Ascending aorta (tissue), 2 donors: ENCODE results near the gene DDIT4. TPM values are rescaled to one million over a fixed set of nuclear protein-coding genes. Genes with fewer than 3 reads are reported as not detected.

Experiments used
- DNase-seq, 2 donors: peaks; one replicate each; pipeline ENCODE4 v3.0.0-alpha.2; 2019; ENCODE audit warnings: low spot score in 2 of 2
- H3K27ac ChIP-seq, 2 donors: fragments of 200-600 bp; sonication (generic); one replicate each; pipeline ENCODE4 v1.5.1; 2016 to 2017; ENCODE audit warnings: mild to moderate bottlenecking in 1 of 2
- H3K27me3 ChIP-seq: fragments of 200-600 bp; sonication (generic); one replicate; pipeline ENCODE4 v1.5.1; 2017
- H3K36me3 ChIP-seq, 2 donors: fragments of 200-600 bp; sonication (generic); one replicate each; pipeline ENCODE4 v1.5.1; 2016
- H3K4me1 ChIP-seq, 2 donors: fragments of 200-600 bp; sonication (generic); one replicate each; pipeline ENCODE4 v1.5.1; 2016 to 2017; ENCODE audit warnings: mild to moderate bottlenecking in 1 of 2
- H3K4me3 ChIP-seq, 2 donors: fragments of 200-600 bp; sonication (generic); one replicate each; pipeline ENCODE4 v1.5.1; 2016 to 2017; ENCODE audit warnings: mild to moderate bottlenecking in 1 of 2
- H3K9me3 ChIP-seq, 2 donors: fragments of 200-600 bp; sonication (generic); one replicate each; pipeline ENCODE4 v1.5.1; 2016
- CTCF ChIP-seq, 3 experiments: fragments of 200-600 bp in 2 of 3; fragments of 450-650 bp in 1 of 3; sonication (generic) in 2 of 3; IDR thresholded peaks; one replicate each; pipeline ENCODE4 v1.5.1; 2016 to 2019; ENCODE audit warnings: antibody characterized with exemption in 3 of 3, mild to moderate bottlenecking in 1 of 3, moderate library complexity in 1 of 3
- intact Hi-C: fragments of 100-400 bp; cut with DNase I; formaldehyde crosslinking; loops from one replicate; pipeline ENCODE4 v1.15.1; 2023
- total RNA-seq: library from RNA; depleted of rRNA; stranded (reverse); fragments of >200 nt; gene quantifications from one replicate; pipeline ENCODE4 v1.1.0, GENCODE V29; 2016

The DDIT4 gene
- total RNA-seq, 1 donor from 2014 or later = 394 TPM

- no peak overlapping the region for H3K4me3 ChIP-seq
- TF ChIP-seq CTCF (IDR thresholded peaks at IDR 0.05) = no peak
- no peaks in the 10 kb centered on the region for H3K27me3 ChIP-seq
- intact Hi-C loops = loop anchor here (2.0 kb wide), 1 partner anchor 25 kb away; no protein-coding TSS in a partner anchor
- peaks cover 4 to 34% of the 10 kb centered on the region in 2 donors for H3K4me1 ChIP-seq
- peak in 1 of 2 donors; percentile 74 for DNase-seq
- peak overlapping the region; percentile 83 to 88 for H3K27ac ChIP-seq
- H3K9me3 ChIP-seq = no peaks in the 10 kb centered on the region
- peaks cover 43 to 59% of the 10 kb centered on the region in 2 donors for H3K36me3 ChIP-seq
Measured at GRCh38 chr10:72229261-72230251, 44.2 kb upstream of the DDIT4 start.

- H3K4me1 ChIP-seq = peaks cover 4 to 23% of the 10 kb centered on the region in 2 donors
- no peak for TF ChIP-seq CTCF (IDR thresholded peaks at IDR 0.05)
- H3K27ac ChIP-seq = no peak overlapping the region
- H3K9me3 ChIP-seq = no peaks in the 10 kb centered on the region
- peaks cover 52 to 71% of the 10 kb centered on the region in 2 donors for H3K36me3 ChIP-seq
- no peaks in the 10 kb centered on the region for H3K27me3 ChIP-seq
- DNase-seq = no peak
- no peak overlapping the region for H3K4me3 ChIP-seq
- intact Hi-C loops = no loop called here
Measured at GRCh38 chr10:72233621-72234020, 40.1 kb upstream of the DDIT4 start.

GRCh38 chr10:72234560-72235095 is 39.1 kb upstream of the DDIT4 start:
- Histone ChIP-seq H3K27ac (no peak overlapping the region), H3K9me3 (no peaks in the 10 kb centered on the region), H3K4me1 (peaks cover 4 to 16% of the 10 kb centered on the region in 2 donors), H3K36me3 (peaks cover 52 to 71% of the 10 kb centered on the region in 2 donors), H3K4me3 (no peak overlapping the region), H3K27me3 (no peaks in the 10 kb centered on the region)
- intact Hi-C loops = no loop called here
- no peak for TF ChIP-seq CTCF (IDR thresholded peaks at IDR 0.05)
- no peak for DNase-seq

GRCh38 chr10:72235544-72236279 is 38.0 kb upstream of the DDIT4 start:
- no peak for TF ChIP-seq CTCF (IDR thresholded peaks at IDR 0.05)
- H3K27me3 ChIP-seq = no peaks in the 10 kb centered on the region
- H3K4me1 ChIP-seq = peaks cover under 1 to 5% of the 10 kb centered on the region in 2 donors
- no peak for DNase-seq
- no peaks in the 10 kb centered on the region for H3K9me3 ChIP-seq
- H3K36me3 ChIP-seq = peaks cover 49 to 71% of the 10 kb centered on the region in 2 donors
- peak overlapping the region in 1 of 2 donors; percentile 20 for H3K27ac ChIP-seq
- no peak overlapping the region for H3K4me3 ChIP-seq
- intact Hi-C loops = no loop called here

- no peak for TF ChIP-seq CTCF (IDR thresholded peaks at IDR 0.05)
- intact Hi-C loops = no loop called here
- H3K4me3 ChIP-seq = no peak overlapping the region
- H3K36me3 ChIP-seq = peaks cover 23 to 45% of the 10 kb centered on the region in 2 donors
- H3K9me3 ChIP-seq = no peaks in the 10 kb centered on the region
- no peaks in the 10 kb centered on the region for H3K27me3 ChIP-seq
- DNase-seq = no peak
- peaks cover 7 to 18% of the 10 kb centered on the region in 2 donors for H3K4me1 ChIP-seq
- H3K27ac ChIP-seq = no peak overlapping the region
Measured at GRCh38 chr10:72238392-72239175, 35.1 kb upstream of the DDIT4 start.
